K562 (cell line): ENCODE measurements around the gene TUBGCP6. TPM values are rescaled to one million over a fixed set of nuclear protein-coding genes. Genes with fewer than 3 reads are reported as not detected.
A peak's percentile ranks its signal among the peaks of the same experiment; 100 is the strongest.

Experiments
- ATAC-seq: fragments of 200-7000 bp; cut with Tn5 transposase; 3 replicates; pipeline ENCODE4 v1.9.1; 2020; ENCODE audit warnings: moderate library complexity
- BruUV-seq: library from RNA; stranded (reverse); fragments of 400-500 nt; replicated peaks from 2 replicates; lab custom pipeline; 2021; lab: Mats Ljungman, UMichigan
- CTCF ChIA-PET: fragments of 300-600 bp; formaldehyde crosslinking; extraction: SDS; loops from one replicate; lab custom pipeline; 2021; ENCODE audit warnings: low intra/inter-chr PET ratio; lab: Yijun Ruan, JAX
- POLR2A ChIA-PET: fragments of 300-600, 350-650 bp; sonication (Branson Sonifier 250); formaldehyde crosslinking; extraction: SDS; loops from one replicate; lab custom pipeline; 2021; ENCODE audit warnings: antibody characterized with exemption, inconsistent platforms; lab: Yijun Ruan, JAX
- DNase-seq, 4 experiments: peaks; one replicate each; pipeline versions ENCODE4 v3.0.0 to v3.0.0-alpha.2; 2011 to 2018; ENCODE audit warnings: low spot score in 3 of 4, mixed read lengths in 3 of 4; ENCODE audit errors: extremely low read depth in 1 of 4
- FAIRE-seq: peaks from 2 replicates; lab custom pipeline; 2011; peaks lifted over from hg19 to GRCh38; lab: Jason Lieb, UNC
- H2AFZ ChIP-seq: 2 replicates; pipeline ENCODE4 v1.6.0; 2011; ENCODE audit warnings: low read depth, low read length, control low read depth, inconsistent platforms
- H3K27ac ChIP-seq: fragments of 200-600 bp; 3 replicates; pipeline ENCODE4 v1.8.0; 2011; ENCODE audit warnings: low read depth, mild to moderate bottlenecking, control low read depth, inconsistent platforms, low read length, moderate library complexity, mixed read lengths; ENCODE audit errors: extremely low read depth
- H3K27me3 ChIP-seq, 2 experiments: fragments of 300-600 bp in 1 of 2; 2 replicates in 1 of 2; 3 replicates in 1 of 2; pipeline versions ENCODE4 v1.6.0 to v1.8.0; 2011; ENCODE audit warnings: inconsistent platforms in 2 of 2, low read length in 2 of 2, mild to moderate bottlenecking in 1 of 2, mixed read lengths in 1 of 2, moderate library complexity in 1 of 2; ENCODE audit not compliant: control insufficient read depth in 2 of 2, insufficient read depth in 2 of 2
- H3K36me3 ChIP-seq: fragments of 300-600 bp; 3 replicates; pipeline ENCODE4 v1.8.0; 2011; ENCODE audit warnings: mild to moderate bottlenecking, low read length, inconsistent platforms; ENCODE audit not compliant: control insufficient read depth, insufficient read depth
- H3K4me1 ChIP-seq, 2 experiments: fragments of 200-600 bp in 1 of 2; replicated peaks in 1 of 2; 2 replicates in 1 of 2; 3 replicates in 1 of 2; pipeline versions ENCODE4 v1.5.1 to v1.8.0; 2011; ENCODE audit warnings: inconsistent platforms in 2 of 2, low read length in 2 of 2, mild to moderate bottlenecking in 1 of 2, mixed read lengths in 1 of 2, moderate library complexity in 1 of 2; ENCODE audit not compliant: control insufficient read depth in 2 of 2, insufficient read depth in 2 of 2
- H3K4me2 ChIP-seq: 2 replicates; pipeline ENCODE4 v1.6.1; 2011; ENCODE audit warnings: low read length, control low read depth, inconsistent platforms, mixed read lengths; ENCODE audit not compliant: insufficient read depth
- H3K4me3 ChIP-seq: fragments of 200-600 bp; sonication (generic), shearing (Covaris generic); 2 replicates; pipeline ENCODE4 v1.5.1; 2016; ENCODE audit warnings: control low read depth, inconsistent platforms
- H3K79me2 ChIP-seq: fragments of 200-600 bp; 3 replicates; pipeline ENCODE4 v1.8.0; 2011; ENCODE audit warnings: low read length, inconsistent platforms; ENCODE audit not compliant: control insufficient read depth, insufficient read depth
- H3K9ac ChIP-seq, 2 experiments: 2 replicates each; pipeline versions ENCODE4 v1.6.0 to v1.6.1; 2011; ENCODE audit warnings: low read depth in 2 of 2, low read length in 2 of 2, control low read depth in 1 of 2, inconsistent platforms in 1 of 2, mild to moderate bottlenecking in 1 of 2, mixed read lengths in 1 of 2; ENCODE audit not compliant: insufficient read depth in 1 of 2
- H3K9me1 ChIP-seq: one replicate; pipeline ENCODE4 v1.6.0; 2011; ENCODE audit warnings: inconsistent platforms, mild to moderate bottlenecking, low read length, moderate library complexity; ENCODE audit not compliant: control insufficient read depth, insufficient read depth
- H3K9me3 ChIP-seq: replicated peaks from 2 replicates; pipeline ENCODE4 v1.5.1; 2011; ENCODE audit warnings: low read depth, low read length, inconsistent platforms; ENCODE audit not compliant: control insufficient read depth, insufficient read depth
- H4K20me1 ChIP-seq: replicated peaks from 2 replicates; pipeline ENCODE4 v1.6.1; 2011; ENCODE audit warnings: low read length, inconsistent platforms, mixed read lengths; ENCODE audit not compliant: control insufficient read depth, insufficient read depth
- CAMTA2 ChIP-seq: fragments of 250-450 bp; sonication (Bioruptor Pico); conservative IDR thresholded peaks from 2 replicates; pipeline ENCODE4 v1.5.1; 2022
- HMG20A ChIP-seq: fragments of 450-650 bp; formaldehyde crosslinking; conservative IDR thresholded peaks from 2 replicates; pipeline ENCODE4 v1.4.0; 2020; ENCODE audit warnings: mild to moderate bottlenecking, mixed read lengths
- POU5F1 ChIP-seq: fragments of 150-350 bp; IDR thresholded peaks from 2 replicates; pipeline ENCODE4 v1.6.1; 2014; ENCODE audit warnings: borderline replicate concordance, low read length, low read depth, mild to moderate bottlenecking; ENCODE audit not compliant: partially characterized antibody
- RBM39 ChIP-seq: fragments of 200-400 bp; formaldehyde crosslinking; optimal IDR thresholded peaks from 2 replicates; pipeline ENCODE3; 2018; ENCODE audit warnings: low read depth, low read length
- TBL1XR1 ChIP-seq, 2 experiments: IDR thresholded peaks; 2 replicates each; pipeline ENCODE4 v1.6.1; 2012; ENCODE audit warnings: improper control_type of control experiment in 2 of 2, low read length in 2 of 2, mild to moderate bottlenecking in 1 of 2
- TCFL5 ChIP-seq: fragments of 250-450 bp; sonication (Bioruptor Pico); conservative IDR thresholded peaks from 2 replicates; pipeline ENCODE4 v1.6.1; 2021; ENCODE audit warnings: mild to moderate bottlenecking, moderate library complexity, matching md5 sums
- ZNF175 ChIP-seq: fragments of 200-800 bp; sonication (Bioruptor generic); IDR thresholded peaks from 2 replicates; pipeline ENCODE4 v1.6.1; 2016; ENCODE audit warnings: low read depth, mild to moderate bottlenecking, missing genetic modification characterization, missing compliant biosample characterization
- ZNF695 ChIP-seq: fragments of 450-650 bp; formaldehyde crosslinking; IDR thresholded peaks from 2 replicates; pipeline ENCODE4 v1.4.0; 2020; ENCODE audit warnings: mild to moderate bottlenecking, moderate library complexity
- WGBS: fragments of 100-300 bp; shearing (Covaris generic); methylation state at CpG from one replicate; pipeline ENCODE4 v1.1.6; 2016; ENCODE audit warnings: low coverage, mixed read lengths; ENCODE audit not compliant: insufficient coverage; ENCODE audit errors: missing lambda C conversion rate; 5-methylcytosine and 5-hydroxymethylcytosine counted together
- in situ Hi-C: fragments of 300-500 bp; cut with MboI; formaldehyde crosslinking; loops from 4 replicates; pipeline ENCODE4 v1.15.0; 2018; ENCODE audit warnings: inconsistent platforms, mixed read lengths
- intact Hi-C: fragments of 100-400 bp; cut with micrococcal nuclease; formaldehyde crosslinking; loops from 2 replicates; pipeline ENCODE4 v1.14.2; 2022
- polyA plus RNA-seq, 8 experiments: library from polyadenylated mRNA; depleted of rRNA in 4 of 8; stranded (reverse) in 5 of 8; unstranded in 3 of 8; fragments of >200 nt; fragmentation: Nextera tagmentation in 2 of 8; fragmentation: Illumina TruSeq in 1 of 8; extraction: Ambion mirVana in 2 of 8; extraction: Trizol in 1 of 8; gene quantifications; 2 replicates each; pipeline versions ENCODE4 v1.2.1 to v1.2.3, GENCODE V29; 2011 to 2014; ENCODE audit warnings: inconsistent platforms in 1 of 8, missing spikeins in 1 of 8
- total RNA-seq, 7 experiments: library from RNA; depleted of rRNA in 6 of 7; stranded (reverse); fragments of >200 nt in 6 of 7; fragmentation: Illumina TruSeq in 2 of 7; extraction: Trizol in 2 of 7; gene quantifications; 2 replicates each; pipeline versions ENCODE4 v1.2.1 to v1.2.3, GENCODE V29; 2011 to 2021; ENCODE audit warnings: low replicate concordance in 1 of 7
- TF ChIP-seq, protein P1 (sequence below): fragments of 250-450 bp; sonication (Bioruptor Pico); IDR thresholded peaks from 2 replicates; pipeline ENCODE4 v1.8.0; 2021; ENCODE audit warnings: moderate library complexity, mild to moderate bottlenecking, inconsistent platforms
- TF ChIP-seq, protein P2 (sequence below): fragments of 250-450 bp; sonication (Bioruptor Pico); IDR thresholded peaks from 2 replicates; pipeline ENCODE4 v1.8.0; 2021; ENCODE audit warnings: mild to moderate bottlenecking, moderate library complexity
- TF ChIP-seq, protein P3 (sequence below), 2 experiments: IDR thresholded peaks in 1 of 2; conservative IDR thresholded peaks in 1 of 2; 2 replicates each; pipeline ENCODE4 v1.6.1; 2016; ENCODE audit warnings: low read depth in 2 of 2, mild to moderate bottlenecking in 1 of 2, missing compliant biosample characterization in 1 of 2, missing genetic modification characterization in 1 of 2, moderate library complexity in 1 of 2

The TUBGCP6 gene
- total and polyA plus RNA-seq, 9 of the 15 experiments (the other 6 are each of a cell fraction or from before 2014, with no cell fraction given), result 0.76 to 33.0 (median 10.1) TPM

DNA sequence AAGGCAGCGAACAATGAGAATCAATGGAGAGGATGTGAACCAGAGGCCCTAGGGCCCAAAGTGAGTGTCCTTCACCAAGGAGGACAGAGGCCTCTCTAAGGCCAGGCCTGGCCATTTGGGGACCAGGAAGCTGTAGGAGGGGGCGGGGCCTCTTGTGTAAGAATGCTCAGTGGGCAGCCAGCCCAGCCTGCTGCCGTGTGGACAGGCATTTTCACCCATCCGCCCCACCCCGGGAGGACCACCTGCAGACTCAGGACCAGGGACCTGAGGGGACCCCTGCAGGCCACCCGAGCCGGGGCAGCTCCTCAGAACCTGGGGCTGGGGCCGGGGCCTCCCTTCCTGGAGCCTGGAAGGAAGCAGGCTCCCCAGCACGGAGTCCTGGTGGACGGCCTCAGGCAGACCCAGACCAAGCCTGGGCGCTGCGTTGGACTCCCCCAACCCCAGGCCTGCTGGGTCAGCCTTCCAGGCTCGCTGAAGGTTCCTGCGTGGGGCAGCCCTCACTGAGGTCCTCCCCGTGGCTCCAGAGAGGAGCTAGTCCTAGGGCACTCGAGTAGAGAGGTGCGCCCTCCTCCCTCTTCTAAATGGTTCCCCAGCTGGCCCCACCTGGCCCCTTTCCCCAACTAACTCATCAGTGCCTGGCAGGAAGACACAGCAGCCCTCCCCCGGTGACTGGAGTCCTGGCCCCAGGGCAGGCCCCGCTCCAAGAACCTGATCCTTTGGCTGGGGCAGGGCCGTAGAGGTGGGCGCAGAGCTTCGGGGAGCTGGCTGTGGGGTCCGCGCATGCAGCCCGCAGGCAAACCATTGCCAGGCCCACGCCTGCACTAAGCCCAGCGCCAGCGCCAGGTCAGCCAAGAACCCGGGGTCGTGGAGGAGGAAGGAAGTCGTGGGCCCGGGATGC lies 60.6 kb downstream of the TUBGCP6 start:
- DNase-seq, result peak in 1 of 4 experiments; percentile 36
- H3K4me1 ChIP-seq, result peaks cover 8 to 77% of the 10 kb centered on the region in 2 experiments
- H3K9me1 ChIP-seq, result no peaks in the 10 kb centered on the region
- no peak for FAIRE-seq
- H3K4me2 ChIP-seq, result no peak overlapping the region
- peaks cover 11% of the 10 kb centered on the region; the same call in 1 of the 3 replicates for H3K36me3 ChIP-seq
- H3K27me3 ChIP-seq, result no peaks in the 10 kb centered on the region
- H3K9me3 ChIP-seq, result no peaks in the 10 kb centered on the region
- BruUV-seq, result no TSS peak
- in situ Hi-C loops (no loop called here), intact Hi-C loops (no loop called here)
- TF ChIP-seq, protein P1, sequence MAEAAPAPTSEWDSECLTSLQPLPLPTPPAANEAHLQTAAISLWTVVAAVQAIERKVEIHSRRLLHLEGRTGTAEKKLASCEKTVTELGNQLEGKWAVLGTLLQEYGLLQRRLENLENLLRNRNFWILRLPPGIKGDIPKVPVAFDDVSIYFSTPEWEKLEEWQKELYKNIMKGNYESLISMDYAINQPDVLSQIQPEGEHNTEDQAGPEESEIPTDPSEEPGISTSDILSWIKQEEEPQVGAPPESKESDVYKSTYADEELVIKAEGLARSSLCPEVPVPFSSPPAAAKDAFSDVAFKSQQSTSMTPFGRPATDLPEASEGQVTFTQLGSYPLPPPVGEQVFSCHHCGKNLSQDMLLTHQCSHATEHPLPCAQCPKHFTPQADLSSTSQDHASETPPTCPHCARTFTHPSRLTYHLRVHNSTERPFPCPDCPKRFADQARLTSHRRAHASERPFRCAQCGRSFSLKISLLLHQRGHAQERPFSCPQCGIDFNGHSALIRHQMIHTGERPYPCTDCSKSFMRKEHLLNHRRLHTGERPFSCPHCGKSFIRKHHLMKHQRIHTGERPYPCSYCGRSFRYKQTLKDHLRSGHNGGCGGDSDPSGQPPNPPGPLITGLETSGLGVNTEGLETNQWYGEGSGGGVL (CRISPR knock-in tag), result no peak
- TF ChIP-seq TCFL5 (CRISPR knock-in tag), result no peak
- TF ChIP-seq, protein P2, sequence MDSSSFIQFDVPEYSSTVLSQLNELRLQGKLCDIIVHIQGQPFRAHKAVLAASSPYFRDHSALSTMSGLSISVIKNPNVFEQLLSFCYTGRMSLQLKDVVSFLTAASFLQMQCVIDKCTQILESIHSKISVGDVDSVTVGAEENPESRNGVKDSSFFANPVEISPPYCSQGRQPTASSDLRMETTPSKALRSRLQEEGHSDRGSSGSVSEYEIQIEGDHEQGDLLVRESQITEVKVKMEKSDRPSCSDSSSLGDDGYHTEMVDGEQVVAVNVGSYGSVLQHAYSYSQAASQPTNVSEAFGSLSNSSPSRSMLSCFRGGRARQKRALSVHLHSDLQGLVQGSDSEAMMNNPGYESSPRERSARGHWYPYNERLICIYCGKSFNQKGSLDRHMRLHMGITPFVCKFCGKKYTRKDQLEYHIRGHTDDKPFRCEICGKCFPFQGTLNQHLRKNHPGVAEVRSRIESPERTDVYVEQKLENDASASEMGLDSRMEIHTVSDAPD (CRISPR knock-in tag), result no peak
- TF ChIP-seq, protein P3, sequence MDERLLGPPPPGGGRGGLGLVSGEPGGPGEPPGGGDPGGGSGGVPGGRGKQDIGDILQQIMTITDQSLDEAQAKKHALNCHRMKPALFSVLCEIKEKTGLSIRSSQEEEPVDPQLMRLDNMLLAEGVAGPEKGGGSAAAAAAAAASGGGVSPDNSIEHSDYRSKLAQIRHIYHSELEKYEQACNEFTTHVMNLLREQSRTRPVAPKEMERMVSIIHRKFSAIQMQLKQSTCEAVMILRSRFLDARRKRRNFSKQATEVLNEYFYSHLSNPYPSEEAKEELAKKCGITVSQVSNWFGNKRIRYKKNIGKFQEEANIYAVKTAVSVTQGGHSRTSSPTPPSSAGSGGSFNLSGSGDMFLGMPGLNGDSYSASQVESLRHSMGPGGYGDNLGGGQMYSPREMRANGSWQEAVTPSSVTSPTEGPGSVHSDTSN (CRISPR knock-in tag; IDR thresholded peaks at IDR 0.05; ENCODE audit: low read depth), result no peak
- TF ChIP-seq, protein P3 (tag; conservative IDR thresholded peaks at IDR 0.05; ENCODE audit: low read depth), result no peak
- no peak for TF ChIP-seq CAMTA2 (CRISPR knock-in tag)
- no peak for TF ChIP-seq TBL1XR1 (IDR thresholded peaks at IDR 0.05; ENCODE audit: low read length in 2 of 2)
- no peak for TF ChIP-seq ZNF175 (CRISPR knock-in tag)
- no peak for TF ChIP-seq POU5F1
- TF ChIP-seq HMG20A (CRISPR knock-in tag), result no peak
- TF ChIP-seq ZNF695 (CRISPR knock-in tag), result no peak
- TF ChIP-seq RBM39, result no peak
- 0 out of 3 replicates have a peak, but pooled peaks have one; percentile 14 for ATAC-seq
- H2AFZ ChIP-seq, result no peak overlapping the region
- peaks cover 4% of the 10 kb centered on the region; the same call in 1 of the 2 replicates for H4K20me1 ChIP-seq
- ChIA-PET CTCF (no interaction called here), POLR2A (interaction anchor here (1.1 to 1.6 kb wide), 2 partner anchors 9 to 13 kb away, joined by 4 to 7 read pairs; partner anchors contain the start of gene PANX2)
- WGBS, result 86% methylated on average over 15 of the region's 32 CpGs
- no peak overlapping the region for H3K4me3 ChIP-seq
- peaks cover 29% of the 10 kb centered on the region for H3K79me2 ChIP-seq
- H3K9ac ChIP-seq, result no peak overlapping the region
- no peak overlapping the region for H3K27ac ChIP-seq
